ENCODE data around the gene HYLS1. TPM values are rescaled to one million over a fixed set of nuclear protein-coding genes. Genes with fewer than 3 reads are reported as not detected.

Gene HYLS1
- total and polyA plus RNA-seq, 2 experiments from 2014 or later, result 14.6 to 25.7 TPM

DNA sequence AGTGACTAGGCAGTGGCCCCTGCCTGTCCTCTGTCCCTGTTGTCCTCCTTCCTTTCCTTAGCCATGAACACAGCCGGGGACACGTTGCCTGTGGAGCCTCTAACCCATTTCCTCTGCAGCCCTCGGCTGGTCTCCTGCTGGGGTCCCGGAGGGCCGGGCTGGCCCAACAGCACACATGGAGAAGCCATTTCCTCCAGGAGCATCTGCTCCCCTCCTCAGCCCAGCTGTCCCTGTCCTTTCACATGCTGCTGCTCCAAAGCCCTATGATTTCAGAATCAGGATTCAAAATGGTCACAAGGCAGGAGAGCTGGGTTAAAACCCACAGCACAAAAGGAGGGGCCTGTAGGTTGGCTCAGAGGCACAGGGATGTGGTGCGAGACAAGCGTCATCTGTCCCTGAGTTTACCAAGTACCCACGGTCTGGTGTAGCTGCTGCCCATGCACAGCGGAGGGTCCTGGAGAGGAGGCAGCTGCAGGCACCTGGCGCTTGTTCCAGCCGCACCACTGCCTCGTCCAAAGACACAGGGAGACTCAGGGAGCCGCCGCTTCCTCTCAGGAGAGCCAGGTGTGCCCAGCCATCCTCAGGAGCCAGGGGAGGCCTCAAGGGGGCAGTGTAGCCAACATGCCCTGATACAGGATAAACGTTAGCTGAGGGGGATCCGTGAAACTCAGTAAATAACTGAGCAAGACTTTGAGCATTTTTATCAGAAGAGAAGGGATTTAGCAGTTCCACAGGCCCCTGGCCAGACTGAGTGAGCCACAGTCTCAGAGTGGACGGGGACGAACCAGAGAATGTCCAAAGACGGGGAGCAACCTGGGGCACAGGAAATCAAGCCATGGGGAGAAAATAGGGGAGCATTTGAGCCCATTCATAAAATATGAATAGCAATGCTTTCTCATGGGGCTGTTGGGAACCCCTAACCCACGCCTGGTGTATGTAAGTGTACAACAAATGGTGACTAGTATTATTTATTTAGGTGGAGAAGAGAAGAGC, 54.4 kb downstream of the HYLS1 start (continued):
- TF ChIP-seq, protein P1, sequence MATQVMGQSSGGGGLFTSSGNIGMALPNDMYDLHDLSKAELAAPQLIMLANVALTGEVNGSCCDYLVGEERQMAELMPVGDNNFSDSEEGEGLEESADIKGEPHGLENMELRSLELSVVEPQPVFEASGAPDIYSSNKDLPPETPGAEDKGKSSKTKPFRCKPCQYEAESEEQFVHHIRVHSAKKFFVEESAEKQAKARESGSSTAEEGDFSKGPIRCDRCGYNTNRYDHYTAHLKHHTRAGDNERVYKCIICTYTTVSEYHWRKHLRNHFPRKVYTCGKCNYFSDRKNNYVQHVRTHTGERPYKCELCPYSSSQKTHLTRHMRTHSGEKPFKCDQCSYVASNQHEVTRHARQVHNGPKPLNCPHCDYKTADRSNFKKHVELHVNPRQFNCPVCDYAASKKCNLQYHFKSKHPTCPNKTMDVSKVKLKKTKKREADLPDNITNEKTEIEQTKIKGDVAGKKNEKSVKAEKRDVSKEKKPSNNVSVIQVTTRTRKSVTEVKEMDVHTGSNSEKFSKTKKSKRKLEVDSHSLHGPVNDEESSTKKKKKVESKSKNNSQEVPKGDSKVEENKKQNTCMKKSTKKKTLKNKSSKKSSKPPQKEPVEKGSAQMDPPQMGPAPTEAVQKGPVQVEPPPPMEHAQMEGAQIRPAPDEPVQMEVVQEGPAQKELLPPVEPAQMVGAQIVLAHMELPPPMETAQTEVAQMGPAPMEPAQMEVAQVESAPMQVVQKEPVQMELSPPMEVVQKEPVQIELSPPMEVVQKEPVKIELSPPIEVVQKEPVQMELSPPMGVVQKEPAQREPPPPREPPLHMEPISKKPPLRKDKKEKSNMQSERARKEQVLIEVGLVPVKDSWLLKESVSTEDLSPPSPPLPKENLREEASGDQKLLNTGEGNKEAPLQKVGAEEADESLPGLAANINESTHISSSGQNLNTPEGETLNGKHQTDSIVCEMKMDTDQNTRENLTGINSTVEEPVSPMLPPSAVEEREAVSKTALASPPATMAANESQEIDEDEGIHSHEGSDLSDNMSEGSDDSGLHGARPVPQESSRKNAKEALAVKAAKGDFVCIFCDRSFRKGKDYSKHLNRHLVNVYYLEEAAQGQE (IDR thresholded peaks at IDR 0.05; ENCODE audit: unreplicated experiment), result no peak

DNA sequence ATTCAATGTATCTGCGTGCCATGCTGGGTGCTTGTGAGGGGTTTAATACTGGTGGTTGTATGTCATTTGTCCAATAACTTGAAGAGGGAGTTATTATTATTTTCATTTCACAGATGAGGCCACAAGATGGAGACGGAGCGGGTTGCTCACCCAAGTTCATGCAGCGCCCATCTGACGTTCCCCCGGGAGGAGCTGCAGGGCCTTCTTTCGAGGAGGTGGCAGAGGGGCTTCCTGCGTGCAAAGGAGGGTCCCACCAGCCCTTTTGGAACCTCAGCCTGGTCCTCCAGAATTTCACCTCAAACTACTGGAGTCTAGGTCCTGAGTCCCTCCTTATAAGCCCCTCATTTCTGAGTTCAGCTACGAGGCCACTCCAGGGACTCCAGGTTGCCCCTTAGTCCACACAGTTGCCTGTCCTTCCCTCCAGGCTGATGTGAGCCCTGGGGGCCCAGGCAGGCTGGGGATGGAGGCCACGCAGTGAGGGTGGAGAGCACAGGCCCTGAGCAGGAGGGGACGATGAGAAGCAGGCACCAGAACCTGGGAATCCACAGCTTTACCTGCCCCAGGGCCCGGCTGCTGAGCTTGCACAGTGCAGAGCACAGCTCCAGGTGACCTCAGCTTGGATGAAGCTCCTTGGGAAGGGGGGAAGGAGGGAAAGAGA, 55.4 kb downstream of the HYLS1 start:
- no peak overlapping the region for H3K27ac Mint-ChIP-seq

GRCh38 chr11:125943661-125944349, 56.3 kb downstream of the HYLS1 start:
- no peak overlapping the region for H3K27ac Mint-ChIP-seq
- ATAC-seq, result no peak
- TF ChIP-seq NANOG (IDR thresholded peaks at IDR 0.05; ENCODE audit: borderline replicate concordance), result no peak
- TF ChIP-seq ZNF114 (CRISPR knock-in tag; IDR thresholded peaks at IDR 0.05), result no peak
- TF ChIP-seq, protein P2, sequence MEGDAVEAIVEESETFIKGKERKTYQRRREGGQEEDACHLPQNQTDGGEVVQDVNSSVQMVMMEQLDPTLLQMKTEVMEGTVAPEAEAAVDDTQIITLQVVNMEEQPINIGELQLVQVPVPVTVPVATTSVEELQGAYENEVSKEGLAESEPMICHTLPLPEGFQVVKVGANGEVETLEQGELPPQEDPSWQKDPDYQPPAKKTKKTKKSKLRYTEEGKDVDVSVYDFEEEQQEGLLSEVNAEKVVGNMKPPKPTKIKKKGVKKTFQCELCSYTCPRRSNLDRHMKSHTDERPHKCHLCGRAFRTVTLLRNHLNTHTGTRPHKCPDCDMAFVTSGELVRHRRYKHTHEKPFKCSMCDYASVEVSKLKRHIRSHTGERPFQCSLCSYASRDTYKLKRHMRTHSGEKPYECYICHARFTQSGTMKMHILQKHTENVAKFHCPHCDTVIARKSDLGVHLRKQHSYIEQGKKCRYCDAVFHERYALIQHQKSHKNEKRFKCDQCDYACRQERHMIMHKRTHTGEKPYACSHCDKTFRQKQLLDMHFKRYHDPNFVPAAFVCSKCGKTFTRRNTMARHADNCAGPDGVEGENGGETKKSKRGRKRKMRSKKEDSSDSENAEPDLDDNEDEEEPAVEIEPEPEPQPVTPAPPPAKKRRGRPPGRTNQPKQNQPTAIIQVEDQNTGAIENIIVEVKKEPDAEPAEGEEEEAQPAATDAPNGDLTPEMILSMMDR (conservative IDR thresholded peaks at IDR 0.05; ENCODE audit: low read depth in 2 of 2), result no peak
- TF ChIP-seq POLR2AphosphoS5 (IDR thresholded peaks at IDR 0.05; ENCODE audit: low read depth), result no peak
- TF ChIP-seq, protein P3, sequence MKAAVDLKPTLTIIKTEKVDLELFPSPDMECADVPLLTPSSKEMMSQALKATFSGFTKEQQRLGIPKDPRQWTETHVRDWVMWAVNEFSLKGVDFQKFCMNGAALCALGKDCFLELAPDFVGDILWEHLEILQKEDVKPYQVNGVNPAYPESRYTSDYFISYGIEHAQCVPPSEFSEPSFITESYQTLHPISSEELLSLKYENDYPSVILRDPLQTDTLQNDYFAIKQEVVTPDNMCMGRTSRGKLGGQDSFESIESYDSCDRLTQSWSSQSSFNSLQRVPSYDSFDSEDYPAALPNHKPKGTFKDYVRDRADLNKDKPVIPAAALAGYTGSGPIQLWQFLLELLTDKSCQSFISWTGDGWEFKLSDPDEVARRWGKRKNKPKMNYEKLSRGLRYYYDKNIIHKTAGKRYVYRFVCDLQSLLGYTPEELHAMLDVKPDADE (IDR thresholded peaks at IDR 0.05), result no peak
- TF ChIP-seq, protein P1 (IDR thresholded peaks at IDR 0.05; ENCODE audit: unreplicated experiment), result no peak
- TF ChIP-seq JUNB (IDR thresholded peaks at IDR 0.05; ENCODE audit: unreplicated experiment), result no peak
- TF ChIP-seq STAT1 (IDR thresholded peaks at IDR 0.05; ENCODE audit: unreplicated experiment), result no peak

More for the DNA sequence above, 55.4 kb downstream of the HYLS1 start:
- H3K4me3 ChIP-seq, result no peak overlapping the region
- Mint-ChIP-seq H3K4me1 (peaks cover 22% of the 10 kb centered on the region), H3K27me3 (ENCODE audit: insufficient read depth, low read depth, poor library complexity) (peaks cover 16% of the 10 kb centered on the region), H3K4me3 (no peak overlapping the region), H3K36me3 (ENCODE audit: low read depth) (no peaks in the 10 kb centered on the region), H3K9me3 (no peaks in the 10 kb centered on the region; the same call in 2 of the 3 replicates)
- ATAC-seq (no peak), DNase-seq (ENCODE audit: low spot score) (no peak)
- H2AFZ ChIP-seq, result peak overlapping the region; percentile 87; the same call in 1 of the 2 replicates
- H3K4me2 ChIP-seq, result no peak overlapping the region
- no peak overlapping the region for H3K27ac ChIP-seq (ENCODE audit: low read depth)
- H3K27me3 ChIP-seq (ENCODE audit: insufficient read depth), result no peaks in the 10 kb centered on the region
- H3K79me2 ChIP-seq (replicated peaks; ENCODE audit: insufficient read depth), result no peaks in the 10 kb centered on the region
- no peaks in the 10 kb centered on the region for H4K20me1 ChIP-seq (replicated peaks; ENCODE audit: insufficient read depth)
- TF ChIP-seq ZNF331 (CRISPR knock-in tag; IDR thresholded peaks at IDR 0.05; ENCODE audit: low read depth) (no peak), NANOG (IDR thresholded peaks at IDR 0.05; ENCODE audit: borderline replicate concordance) (no peak)
- H3K9me2 ChIP-seq (ENCODE audit: insufficient read depth), result no peaks in the 10 kb centered on the region
- H3K4me1 ChIP-seq (ENCODE audit: insufficient read depth), result peaks cover 13% of the 10 kb centered on the region
- H3F3A ChIP-seq (replicated peaks; ENCODE audit: low read depth), result no peaks in the 10 kb centered on the region
- H3K36me3 ChIP-seq (ENCODE audit: insufficient read depth), result no peaks in the 10 kb centered on the region

More at GRCh38 chr11:125943661-125944349, 56.3 kb downstream of the HYLS1 start:
- Mint-ChIP-seq H3K4me3 (no peak overlapping the region), H3K4me1 (peaks cover 20% of the 10 kb centered on the region), H3K27me3 (ENCODE audit: insufficient read depth, low read depth, poor library complexity) (peaks cover 16% of the 10 kb centered on the region), H3K9me3 (no peaks in the 10 kb centered on the region; the same call in 2 of the 3 replicates), H3K36me3 (ENCODE audit: low read depth) (no peaks in the 10 kb centered on the region)
- Histone ChIP-seq H3K4me2 (no peak overlapping the region), H3F3A (replicated peaks; ENCODE audit: low read depth) (no peaks in the 10 kb centered on the region), H3K4me1 (ENCODE audit: insufficient read depth) (peaks cover 13% of the 10 kb centered on the region), H4K20me1 (replicated peaks; ENCODE audit: insufficient read depth) (no peaks in the 10 kb centered on the region), H3K27ac (ENCODE audit: low read depth) (no peak overlapping the region), H3K79me2 (replicated peaks; ENCODE audit: insufficient read depth) (no peaks in the 10 kb centered on the region), H3K36me3 (ENCODE audit: insufficient read depth) (no peaks in the 10 kb centered on the region), H2AFZ (no peak overlapping the region), H3K27me3 (ENCODE audit: insufficient read depth) (no peaks in the 10 kb centered on the region), H3K9me2 (ENCODE audit: insufficient read depth) (no peaks in the 10 kb centered on the region), H3K4me3 (no peak overlapping the region)
- DNase-seq (ENCODE audit: low spot score), result no peak

All from GM23338 (cell line).